GM23338 (cell line): Measurements from ENCODE around the gene TMEM178B.

Experiments
- EZH2 ChIP-seq: fragments of 200-600 bp; sonication (generic); IDR thresholded peaks from one replicate; pipeline ENCODE4 v1.8.0; 2017; ENCODE audit warnings: antibody characterized with exemption, mild to moderate bottlenecking, low read depth; ENCODE audit not compliant: unreplicated experiment
- EZH2phosphoT487 ChIP-seq: fragments of 200-600 bp; sonication (generic); IDR thresholded peaks from one replicate; pipeline ENCODE4 v1.8.1; 2018; ENCODE audit warnings: antibody characterized with exemption; ENCODE audit not compliant: unreplicated experiment
- JUNB ChIP-seq: IDR thresholded peaks from one replicate; pipeline ENCODE4 v1.6.1; 2016; ENCODE audit warnings: antibody characterized with exemption; ENCODE audit not compliant: unreplicated experiment
- NANOG ChIP-seq: IDR thresholded peaks from 2 replicates; pipeline ENCODE4 v1.6.1; 2016; ENCODE audit warnings: antibody characterized with exemption, borderline replicate concordance
- POLR2AphosphoS5 ChIP-seq: IDR thresholded peaks from 2 replicates; pipeline ENCODE4 v1.6.1; 2016; ENCODE audit warnings: antibody characterized with exemption, low read depth
- REST ChIP-seq: IDR thresholded peaks from one replicate; pipeline ENCODE4 v1.6.1; 2018; ENCODE audit warnings: antibody characterized with exemption; ENCODE audit not compliant: unreplicated experiment
- ZNF331 ChIP-seq: fragments of 250-450 bp; sonication (Bioruptor Pico); IDR thresholded peaks from 2 replicates; pipeline ENCODE4 v1.5.0; 2020; ENCODE audit warnings: low read depth, mild to moderate bottlenecking, moderate library complexity
- TF ChIP-seq, protein P1 (sequence below), 2 experiments: fragments of 200-600 bp in 1 of 2; sonication (generic) in 1 of 2; conservative IDR thresholded peaks; 2 replicates each; pipeline versions ENCODE4 v1.5.1 to v1.6.1; 2016 to 2017; ENCODE audit warnings: antibody characterized with exemption in 2 of 2, low read depth in 2 of 2, mild to moderate bottlenecking in 2 of 2, moderate library complexity in 1 of 2

GRCh38 chr7:141193066-141193465 lies 119.2 kb downstream of the TMEM178B start:
- no peak for TF ChIP-seq EZH2phosphoT487
- TF ChIP-seq, protein P1, sequence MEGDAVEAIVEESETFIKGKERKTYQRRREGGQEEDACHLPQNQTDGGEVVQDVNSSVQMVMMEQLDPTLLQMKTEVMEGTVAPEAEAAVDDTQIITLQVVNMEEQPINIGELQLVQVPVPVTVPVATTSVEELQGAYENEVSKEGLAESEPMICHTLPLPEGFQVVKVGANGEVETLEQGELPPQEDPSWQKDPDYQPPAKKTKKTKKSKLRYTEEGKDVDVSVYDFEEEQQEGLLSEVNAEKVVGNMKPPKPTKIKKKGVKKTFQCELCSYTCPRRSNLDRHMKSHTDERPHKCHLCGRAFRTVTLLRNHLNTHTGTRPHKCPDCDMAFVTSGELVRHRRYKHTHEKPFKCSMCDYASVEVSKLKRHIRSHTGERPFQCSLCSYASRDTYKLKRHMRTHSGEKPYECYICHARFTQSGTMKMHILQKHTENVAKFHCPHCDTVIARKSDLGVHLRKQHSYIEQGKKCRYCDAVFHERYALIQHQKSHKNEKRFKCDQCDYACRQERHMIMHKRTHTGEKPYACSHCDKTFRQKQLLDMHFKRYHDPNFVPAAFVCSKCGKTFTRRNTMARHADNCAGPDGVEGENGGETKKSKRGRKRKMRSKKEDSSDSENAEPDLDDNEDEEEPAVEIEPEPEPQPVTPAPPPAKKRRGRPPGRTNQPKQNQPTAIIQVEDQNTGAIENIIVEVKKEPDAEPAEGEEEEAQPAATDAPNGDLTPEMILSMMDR (conservative IDR thresholded peaks at IDR 0.05; ENCODE audit: low read depth in 2 of 2), result no peak
- TF ChIP-seq EZH2, result no peak
- TF ChIP-seq POLR2AphosphoS5, result no peak
- no peak for TF ChIP-seq NANOG
- TF ChIP-seq ZNF331 (CRISPR knock-in tag), result no peak
- no peak for TF ChIP-seq JUNB
- no peak for TF ChIP-seq REST
